Measurements from ENCODE around the gene AKR1D1.
"Not testable (repeated sequence)": the region's sequence is repeated elsewhere in the genome, so short reads cannot be mapped to it uniquely, and the experiment has no call there.

The AKR1D1 gene

GRCh38 chr7:138032770-138033169 lies 43.5 kb upstream of the AKR1D1 start:
- ChIA-PET CTCF (interaction anchor here (1.5 kb wide), 1 partner anchor 24 kb away, joined by 4 read pairs; no protein-coding TSS in a partner anchor), POLR2A (no interaction called here)
- no peak for TF ChIP-seq ELF4 (IDR thresholded peaks at IDR 0.05)
- no peak for TF ChIP-seq ARNT (IDR thresholded peaks at IDR 0.05)
- TF ChIP-seq PKNOX1 (IDR thresholded peaks at IDR 0.05) = no peak
- no peak for TF ChIP-seq SP1 (IDR thresholded peaks at IDR 0.05)
- no peak for TF ChIP-seq FOXM1 (IDR thresholded peaks at IDR 0.05; ENCODE audit: borderline replicate concordance)
- TF ChIP-seq SUZ12 (IDR thresholded peaks at IDR 0.05) = no peak
- no peak for TF ChIP-seq BHLHE40 (IDR thresholded peaks at IDR 0.05; ENCODE audit: borderline replicate concordance)
- no peak for TF ChIP-seq ZNF384 (IDR thresholded peaks at IDR 0.05)
- TF ChIP-seq FOXA1 (IDR thresholded peaks at IDR 0.05) = no peak
- no peak for TF ChIP-seq NFRKB (IDR thresholded peaks at IDR 0.05)
- no peak for TF ChIP-seq HDGF (IDR thresholded peaks at IDR 0.05; ENCODE audit: borderline replicate concordance)
- TF ChIP-seq TARDBP (IDR thresholded peaks at IDR 0.05) = no peak
- TF ChIP-seq L3MBTL2 (conservative IDR thresholded peaks at IDR 0.05) = no peak
- no peak for DNase-seq (ENCODE audit: extremely low spot score)

- POLR2A ChIA-PET = no interaction called here
- no peak for TF ChIP-seq LEF1 (IDR thresholded peaks at IDR 0.05; ENCODE audit: borderline replicate concordance)
- no peak for TF ChIP-seq TARDBP (IDR thresholded peaks at IDR 0.05)
- no peak for TF ChIP-seq FOXM1 (IDR thresholded peaks at IDR 0.05; ENCODE audit: borderline replicate concordance)
- no peak for TF ChIP-seq PKNOX1 (IDR thresholded peaks at IDR 0.05)
- TF ChIP-seq SP1 (IDR thresholded peaks at IDR 0.05) = no peak
- no peak for TF ChIP-seq FOXK2 (IDR thresholded peaks at IDR 0.05)
- TF ChIP-seq ELF4 (IDR thresholded peaks at IDR 0.05) = no peak
- TF ChIP-seq SUZ12 (IDR thresholded peaks at IDR 0.05) = no peak
- no peak for DNase-seq (ENCODE audit: extremely low spot score)
- CTCF ChIA-PET = no interaction called here
Measured at GRCh38 chr7:138033241-138033640, 43.0 kb upstream of the AKR1D1 start.

DNA sequence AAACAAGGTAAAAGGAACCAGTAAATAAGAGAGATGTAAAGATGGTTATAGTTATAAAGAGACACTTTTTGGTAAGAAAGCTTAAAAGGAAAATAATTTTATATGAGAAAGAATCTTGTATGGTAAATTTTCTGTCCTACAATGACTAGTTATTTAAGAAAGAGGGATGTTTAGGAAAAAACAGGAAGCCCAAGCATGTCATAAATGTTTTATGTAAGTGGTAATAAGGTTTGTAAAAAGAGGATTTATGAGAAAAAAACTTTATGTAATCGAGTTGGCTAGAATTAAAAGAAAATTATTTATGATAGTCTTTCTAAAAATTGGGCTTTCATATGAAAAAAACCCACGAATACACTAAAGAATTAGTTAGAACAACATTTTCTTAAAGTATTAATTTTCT lies 40.1 kb upstream of the AKR1D1 start:
- ChIA-PET CTCF (no interaction called here), POLR2A (no interaction called here)
- no peak for DNase-seq (ENCODE audit: extremely low spot score)
- TF ChIP-seq FOXA1 (IDR thresholded peaks at IDR 0.05) = no peak
- TF ChIP-seq FOXM1 (IDR thresholded peaks at IDR 0.05; ENCODE audit: borderline replicate concordance) = no peak
- TF ChIP-seq LEF1 (IDR thresholded peaks at IDR 0.05; ENCODE audit: borderline replicate concordance) = no peak
- TF ChIP-seq HDGF (IDR thresholded peaks at IDR 0.05; ENCODE audit: borderline replicate concordance) = no peak

DNA sequence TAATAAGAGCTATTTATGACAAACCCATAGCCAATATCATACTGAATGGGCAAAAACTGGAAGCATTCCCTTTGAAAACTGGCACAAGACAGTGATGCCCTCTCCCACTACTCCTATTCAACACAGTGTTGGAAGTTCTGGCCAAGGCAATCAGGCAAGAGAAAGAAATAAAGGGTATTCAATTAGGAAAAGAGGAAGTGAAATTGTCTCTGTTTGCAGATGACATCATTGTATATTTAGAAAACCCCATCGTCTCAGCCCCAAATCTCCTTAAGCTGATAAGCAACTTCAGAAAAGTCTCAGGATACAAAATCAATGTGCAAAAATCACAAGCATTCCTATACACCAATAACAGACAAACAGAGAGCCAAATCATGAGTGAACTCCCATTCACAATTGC lies 36.2 kb upstream of the AKR1D1 start:
- CTCF ChIA-PET = interaction anchor here (0.7 kb wide), 1 partner anchor 136 kb away, joined by 3 read pairs; no protein-coding TSS in a partner anchor
- POLR2A ChIA-PET; DNase-seq (ENCODE audit: extremely low spot score): not testable (repeated sequence)

DNA sequence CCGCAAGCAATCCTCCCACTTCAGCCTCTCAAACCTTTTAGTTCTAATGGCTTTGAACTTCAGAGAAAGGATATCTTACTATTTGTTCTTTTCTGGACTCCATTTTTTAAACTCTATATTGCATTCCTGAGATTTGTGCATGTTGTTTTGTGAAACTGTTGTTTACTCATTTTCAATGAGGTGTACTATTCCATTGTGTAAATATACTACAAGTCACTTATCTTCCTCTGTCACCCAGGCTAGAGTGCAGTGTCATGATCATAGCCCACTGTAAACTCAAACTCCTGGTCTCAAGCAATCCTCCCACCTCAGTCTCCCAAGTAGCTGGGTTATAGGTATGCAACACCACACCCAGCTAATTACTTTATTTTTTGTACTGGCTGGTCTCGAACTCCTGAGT lies 31.4 kb upstream of the AKR1D1 start:
- DNase-seq (ENCODE audit: extremely low spot score) = no peak
- CTCF ChIA-PET = no interaction called here
- POLR2A ChIA-PET = no interaction called here
- no peak for TF ChIP-seq L3MBTL2 (conservative IDR thresholded peaks at IDR 0.05)
- no peak for TF ChIP-seq SUZ12 (IDR thresholded peaks at IDR 0.05)
- TF ChIP-seq ELF4 (IDR thresholded peaks at IDR 0.05) = no peak
- no peak for TF ChIP-seq PKNOX1 (IDR thresholded peaks at IDR 0.05)
- TF ChIP-seq NFRKB (IDR thresholded peaks at IDR 0.05) = no peak

GRCh38 chr7:138047907-138048306 lies 28.4 kb upstream of the AKR1D1 start:
- TF ChIP-seq ELF4 (IDR thresholded peaks at IDR 0.05) (no peak), FOXM1 (IDR thresholded peaks at IDR 0.05; ENCODE audit: borderline replicate concordance) (no peak), CTBP1 (IDR thresholded peaks at IDR 0.05; ENCODE audit: borderline replicate concordance) (no peak), PKNOX1 (IDR thresholded peaks at IDR 0.05) (no peak)
- no peak for DNase-seq (ENCODE audit: extremely low spot score)
- CTCF ChIA-PET = no interaction called here
- POLR2A ChIA-PET = no interaction called here

DNA sequence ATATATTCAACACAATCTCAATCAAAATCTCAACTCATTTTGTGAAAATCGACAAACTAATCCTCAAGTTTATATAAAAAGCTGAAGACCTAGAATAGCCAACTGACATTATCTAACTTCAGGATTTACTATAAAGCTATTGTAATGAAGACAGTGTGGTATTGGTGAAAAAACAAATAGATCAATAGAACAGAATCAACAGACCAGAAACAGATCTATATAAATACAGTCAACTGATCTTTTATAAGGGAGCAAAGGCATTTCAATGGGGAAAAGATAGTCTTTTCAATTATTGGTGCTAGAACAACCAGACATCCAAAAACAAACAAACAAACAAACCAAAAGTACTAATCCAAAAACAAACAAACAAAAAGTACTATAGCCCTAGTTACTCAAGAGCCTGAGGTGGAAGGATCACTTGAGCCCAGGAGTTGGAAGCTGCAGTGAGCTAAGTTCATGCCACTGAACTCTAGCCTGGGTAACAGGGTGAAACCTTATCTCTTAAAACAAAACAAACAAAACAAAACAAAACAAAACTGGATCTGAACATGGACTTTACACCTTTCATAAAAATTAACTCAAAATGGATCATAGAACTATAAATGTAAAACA lies 26.6 kb upstream of the AKR1D1 start:
- TF ChIP-seq L3MBTL2 (conservative IDR thresholded peaks at IDR 0.05) (no peak), ZNF384 (IDR thresholded peaks at IDR 0.05) (no peak), TARDBP (IDR thresholded peaks at IDR 0.05) (no peak)
- ChIA-PET POLR2A (no interaction called here), CTCF (no interaction called here)
- DNase-seq (ENCODE audit: extremely low spot score) = no peak

DNA sequence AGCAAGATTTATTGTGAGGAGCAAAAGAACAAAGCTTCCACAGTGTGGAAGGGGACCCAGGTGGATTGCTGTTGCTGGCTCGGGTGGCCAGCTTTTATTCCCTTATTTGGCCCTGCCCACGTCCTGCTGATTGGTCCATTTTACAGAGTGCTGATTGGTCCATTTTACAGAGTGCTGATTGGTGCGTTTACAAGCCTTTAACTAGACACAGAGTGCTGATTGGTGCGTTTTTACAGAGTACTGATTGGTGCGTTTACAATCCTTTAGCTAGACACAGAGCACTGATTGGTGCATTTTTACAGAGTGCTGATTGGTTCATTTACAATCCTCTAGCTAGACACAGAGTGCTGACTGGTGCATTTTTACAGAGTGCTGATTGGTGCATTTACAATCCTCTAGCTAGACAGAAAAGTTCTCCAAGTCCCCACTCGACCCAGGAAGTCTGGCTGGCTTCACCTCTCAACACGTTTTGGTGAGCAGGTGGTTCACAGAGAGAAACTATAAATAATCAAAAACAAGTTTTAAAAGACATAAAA lies 24.5 kb upstream of the AKR1D1 start:
- DNase-seq (ENCODE audit: extremely low spot score); POLR2A ChIA-PET; CTCF ChIA-PET: not testable (repeated sequence)
